ENCODE measurements around the gene IRF1. TPM values are rescaled to one million over a fixed set of nuclear protein-coding genes. Genes with fewer than 3 reads are reported as not detected.
"Not testable (repeated sequence)": the region's sequence is repeated elsewhere in the genome, so short reads cannot be mapped to it uniquely, and the experiment has no call there.

The IRF1 gene
- polyA plus RNA-seq, 1 experiment: 25.5 TPM

GRCh38 chr5:132444841-132445639 is 45.5 kb downstream of the IRF1 start:
- Histone ChIP-seq H3K36me3 (ENCODE audit: control insufficient read depth, insufficient read depth, low read length) (no peaks in the 10 kb centered on the region), H3K27me3 (ENCODE audit: control insufficient read depth, insufficient read depth, low read length) (no peaks in the 10 kb centered on the region), H3K4me3 (ENCODE audit: low read depth, low read length) (no peak overlapping the region)
- no peak for TF ChIP-seq CTCF (IDR thresholded peaks at IDR 0.05; ENCODE audit: insufficient read depth, low read depth, low read length)
- DNase-seq (ENCODE audit: low read depth): no peak
- ChIA-PET CTCF (interaction anchor here (0.9 kb wide), 1 partner anchor 19 kb away, joined by 3 read pairs; no protein-coding TSS in a partner anchor), POLR2A (no interaction called here)

- no peak overlapping the region for H3K4me3 ChIP-seq (ENCODE audit: low read depth, low read length)
- POLR2A ChIA-PET: no interaction called here
- no peaks in the 10 kb centered on the region for H3K27me3 ChIP-seq (ENCODE audit: control insufficient read depth, insufficient read depth, low read length)
- DNase-seq (ENCODE audit: low read depth): no peak
- CTCF ChIA-PET: no interaction called here
- H3K36me3 ChIP-seq (ENCODE audit: control insufficient read depth, insufficient read depth, low read length): no peaks in the 10 kb centered on the region
- TF ChIP-seq CTCF (IDR thresholded peaks at IDR 0.05; ENCODE audit: insufficient read depth, low read depth, low read length): no peak
Measured at GRCh38 chr5:132444061-132444460, 46.5 kb downstream of the IRF1 start.

- no peaks in the 10 kb centered on the region for H3K27me3 ChIP-seq (ENCODE audit: control insufficient read depth, insufficient read depth, low read length)
- H3K36me3 ChIP-seq (ENCODE audit: control insufficient read depth, insufficient read depth, low read length): peaks cover 1% of the 10 kb centered on the region; the same call in 1 of the 2 replicates
- POLR2A ChIA-PET: interaction anchor here (0.5 to 0.7 kb wide), 3 partner anchors 18 to 812 kb away, joined by 3 to 4 read pairs (median 3); no protein-coding TSS in a partner anchor
- peak; percentile 85 for DNase-seq (ENCODE audit: low read depth)
- CTCF ChIA-PET: interaction anchor here (0.8 to 1.7 kb wide), 2 partner anchors 10 to 61 kb away, joined by 3 read pairs; no protein-coding TSS in a partner anchor
- TF ChIP-seq CTCF (IDR thresholded peaks at IDR 0.05; ENCODE audit: insufficient read depth, low read depth, low read length): no peak
- no peak overlapping the region for H3K4me3 ChIP-seq (ENCODE audit: low read depth, low read length)
Measured at GRCh38 chr5:132439521-132440089, 51.0 kb downstream of the IRF1 start.

GRCh38 chr5:132438917-132439316 is 51.7 kb downstream of the IRF1 start:
- POLR2A ChIA-PET: no interaction called here
- H3K4me3 ChIP-seq (ENCODE audit: low read depth, low read length): no peak overlapping the region
- no peak for DNase-seq (ENCODE audit: low read depth)
- CTCF ChIA-PET: interaction anchor here (0.8 to 1.7 kb wide), 3 partner anchors 11 to 62 kb away, joined by 3 to 4 read pairs (median 3); no protein-coding TSS in a partner anchor
- peaks cover 1% of the 10 kb centered on the region; the same call in 1 of the 2 replicates for H3K36me3 ChIP-seq (ENCODE audit: control insufficient read depth, insufficient read depth, low read length)
- H3K27me3 ChIP-seq (ENCODE audit: control insufficient read depth, insufficient read depth, low read length): no peaks in the 10 kb centered on the region
- no peak for TF ChIP-seq CTCF (IDR thresholded peaks at IDR 0.05; ENCODE audit: insufficient read depth, low read depth, low read length)

- not testable (repeated sequence) for H3K4me3 ChIP-seq (ENCODE audit: low read depth, low read length); DNase-seq (ENCODE audit: low read depth); H3K27me3 ChIP-seq (ENCODE audit: control insufficient read depth, insufficient read depth, low read length); H3K36me3 ChIP-seq (ENCODE audit: control insufficient read depth, insufficient read depth, low read length)
- ChIA-PET POLR2A (interaction anchor here (1.2 kb wide), 1 partner anchor 9 kb away, joined by 3 read pairs; no protein-coding TSS in a partner anchor), CTCF (interaction anchor here (0.8 to 1.2 kb wide), 2 partner anchors 10 to 11 kb away, joined by 3 to 4 read pairs; no protein-coding TSS in a partner anchor)
Measured at GRCh38 chr5:132438267-132438645, 52.3 kb downstream of the IRF1 start.

All from BJ (cell line).